ENCODE data around the gene CYP2A6. TPM values are rescaled to one million over a fixed set of nuclear protein-coding genes. Genes with fewer than 3 reads are reported as not detected.

The CYP2A6 gene
- total RNA-seq, 1 experiment from 2014 or later = 0.28 TPM

DNA sequence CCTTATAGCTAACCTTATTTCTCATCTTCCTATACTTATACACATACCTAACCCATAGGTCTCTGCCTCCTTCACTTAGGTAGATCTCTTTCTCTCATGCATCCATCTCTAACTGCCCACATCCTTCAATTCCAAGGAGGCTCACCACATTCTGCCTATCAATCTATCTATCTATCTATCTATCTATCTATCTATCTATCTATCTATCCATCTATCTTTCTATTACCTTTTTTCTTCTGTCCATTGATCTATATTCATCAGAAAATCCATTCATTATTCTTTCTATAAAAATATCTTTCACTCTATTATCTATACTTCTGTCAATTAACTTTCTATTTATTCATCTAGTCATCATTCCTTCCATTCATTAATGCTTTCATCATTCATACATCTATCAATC is 42.9 kb upstream of the CYP2A6 start:
- no peaks in the 10 kb centered on the region for H4K20me1 ChIP-seq (ENCODE audit: control insufficient read depth, insufficient read depth, insufficient read length)
- DNase-seq = no peak
- H3K27ac ChIP-seq (ENCODE audit: insufficient read length, low read depth, low read length) = no peak overlapping the region
- no peaks in the 10 kb centered on the region for H3K4me1 Mint-ChIP-seq
- H3K9ac ChIP-seq (ENCODE audit: extremely low read depth, insufficient read length, low read length) = no peak overlapping the region
- H2BK15ac ChIP-seq (ENCODE audit: low read depth, low read length) = no peak overlapping the region
- H2BK5ac ChIP-seq (ENCODE audit: insufficient read length, low read length) = no peak overlapping the region
- no peak overlapping the region for H3K56ac ChIP-seq (ENCODE audit: insufficient read length, low read depth, low read length)
- H3K4me2 ChIP-seq (ENCODE audit: insufficient read depth, insufficient read length, low read length) = no peak overlapping the region
- no peak overlapping the region for H3K14ac ChIP-seq (ENCODE audit: insufficient read depth, low read length)
- H3K18ac ChIP-seq (ENCODE audit: insufficient read length, low read depth, low read length) = no peak overlapping the region
- no peak overlapping the region for H3K23ac ChIP-seq (ENCODE audit: insufficient read length, low read depth, low read length)
- no peak overlapping the region for H2BK20ac ChIP-seq (ENCODE audit: low read depth, low read length, poor library complexity, severe bottlenecking)
- no peak overlapping the region for H4K91ac ChIP-seq (ENCODE audit: insufficient read length, low read depth, low read length)
- no peaks in the 10 kb centered on the region for H3K9me3 Mint-ChIP-seq
- no peak overlapping the region for H3K27ac Mint-ChIP-seq
- no peaks in the 10 kb centered on the region for H3K27me3 ChIP-seq (ENCODE audit: insufficient read depth, low read length)
- no peaks in the 10 kb centered on the region for H3K79me2 ChIP-seq (ENCODE audit: insufficient read depth, low read length)
- no peak overlapping the region for H3T11ph ChIP-seq (ENCODE audit: low read length)
- no peak overlapping the region for H2AFZ ChIP-seq (ENCODE audit: low read length)
- peaks cover 36% of the 10 kb centered on the region for H3K27me3 Mint-ChIP-seq (ENCODE audit: low read depth)
- H3K79me1 ChIP-seq (ENCODE audit: insufficient read depth, low read depth, low read length, poor library complexity, severe bottlenecking) = no peaks in the 10 kb centered on the region
- no peaks in the 10 kb centered on the region for H3K4me1 ChIP-seq (ENCODE audit: insufficient read depth, low read length)
- TF ChIP-seq, protein P1, sequence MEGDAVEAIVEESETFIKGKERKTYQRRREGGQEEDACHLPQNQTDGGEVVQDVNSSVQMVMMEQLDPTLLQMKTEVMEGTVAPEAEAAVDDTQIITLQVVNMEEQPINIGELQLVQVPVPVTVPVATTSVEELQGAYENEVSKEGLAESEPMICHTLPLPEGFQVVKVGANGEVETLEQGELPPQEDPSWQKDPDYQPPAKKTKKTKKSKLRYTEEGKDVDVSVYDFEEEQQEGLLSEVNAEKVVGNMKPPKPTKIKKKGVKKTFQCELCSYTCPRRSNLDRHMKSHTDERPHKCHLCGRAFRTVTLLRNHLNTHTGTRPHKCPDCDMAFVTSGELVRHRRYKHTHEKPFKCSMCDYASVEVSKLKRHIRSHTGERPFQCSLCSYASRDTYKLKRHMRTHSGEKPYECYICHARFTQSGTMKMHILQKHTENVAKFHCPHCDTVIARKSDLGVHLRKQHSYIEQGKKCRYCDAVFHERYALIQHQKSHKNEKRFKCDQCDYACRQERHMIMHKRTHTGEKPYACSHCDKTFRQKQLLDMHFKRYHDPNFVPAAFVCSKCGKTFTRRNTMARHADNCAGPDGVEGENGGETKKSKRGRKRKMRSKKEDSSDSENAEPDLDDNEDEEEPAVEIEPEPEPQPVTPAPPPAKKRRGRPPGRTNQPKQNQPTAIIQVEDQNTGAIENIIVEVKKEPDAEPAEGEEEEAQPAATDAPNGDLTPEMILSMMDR (conservative IDR thresholded peaks at IDR 0.05) = no peak
- H3K4me3 Mint-ChIP-seq = no peak overlapping the region
- H3K9me3 ChIP-seq (ENCODE audit: control insufficient read depth, low read depth, low read length) = no peaks in the 10 kb centered on the region
- H3K36me3 Mint-ChIP-seq (ENCODE audit: insufficient read depth in 1 of 3, low read depth in 3 of 3) = no peaks in the 10 kb centered on the region
- H2BK120ac ChIP-seq (ENCODE audit: low read depth, low read length, poor library complexity, severe bottlenecking) = no peak overlapping the region
- no peak overlapping the region for H3K4ac ChIP-seq (ENCODE audit: low read depth, low read length)
- H4K8ac ChIP-seq (replicated peaks; ENCODE audit: insufficient read length, low read depth, low read length) = no peak overlapping the region
- no peak overlapping the region for H2BK12ac ChIP-seq (ENCODE audit: insufficient read length, low read depth, low read length)
- no peak overlapping the region for H4K5ac ChIP-seq (ENCODE audit: insufficient read length, low read depth, low read length)
- H2AK5ac ChIP-seq (ENCODE audit: insufficient read length, low read length) = no peak overlapping the region
- no peaks in the 10 kb centered on the region for H3K23me2 ChIP-seq (ENCODE audit: insufficient read length, low read depth, low read length, poor library complexity, severe bottlenecking)
